ENCODE data around the gene MAX.
A peak's percentile ranks its signal among the peaks of the same experiment; 100 is the strongest.
"Not testable (repeated sequence)": the region's sequence is repeated elsewhere in the genome, so short reads cannot be mapped to it uniquely, and the experiment has no call there.

Gene MAX

DNA sequence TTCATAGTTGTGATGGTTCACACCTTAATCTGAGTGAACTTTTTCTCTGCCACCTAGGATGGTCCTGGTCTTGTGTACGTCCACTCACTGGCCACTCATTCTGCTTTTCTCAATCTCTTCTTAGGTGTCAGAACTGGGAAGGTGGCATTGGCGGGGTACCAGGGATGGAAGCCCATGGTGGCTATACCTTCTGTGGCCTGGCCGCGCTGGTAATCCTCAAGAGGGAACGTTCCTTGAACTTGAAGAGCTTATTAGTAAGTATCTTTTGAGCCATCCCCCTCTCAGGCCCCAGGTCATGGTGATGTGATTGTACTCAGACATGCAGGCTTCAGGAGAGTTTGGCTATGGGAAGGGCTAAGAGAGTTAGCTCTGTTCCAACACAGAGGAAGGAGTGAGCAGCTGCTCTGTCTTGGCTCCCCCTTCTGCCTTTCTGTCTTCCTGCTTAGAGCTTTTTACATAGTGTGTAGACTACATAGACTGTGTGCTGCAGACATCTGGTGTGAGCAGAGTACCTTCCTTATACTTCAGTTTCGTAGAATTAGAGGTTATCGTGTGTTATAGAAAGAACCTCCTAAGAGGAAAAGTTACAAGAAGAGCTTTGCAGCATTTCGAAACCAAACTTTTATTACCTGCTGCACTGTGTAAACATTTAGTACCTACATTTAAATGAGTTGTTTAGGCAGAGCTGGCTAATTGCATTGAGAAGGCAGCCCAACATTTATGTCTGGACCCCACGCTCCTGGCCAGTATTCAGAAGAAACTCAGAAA lies 61.5 kb downstream of the MAX start:
- TF ChIP-seq, protein P1, sequence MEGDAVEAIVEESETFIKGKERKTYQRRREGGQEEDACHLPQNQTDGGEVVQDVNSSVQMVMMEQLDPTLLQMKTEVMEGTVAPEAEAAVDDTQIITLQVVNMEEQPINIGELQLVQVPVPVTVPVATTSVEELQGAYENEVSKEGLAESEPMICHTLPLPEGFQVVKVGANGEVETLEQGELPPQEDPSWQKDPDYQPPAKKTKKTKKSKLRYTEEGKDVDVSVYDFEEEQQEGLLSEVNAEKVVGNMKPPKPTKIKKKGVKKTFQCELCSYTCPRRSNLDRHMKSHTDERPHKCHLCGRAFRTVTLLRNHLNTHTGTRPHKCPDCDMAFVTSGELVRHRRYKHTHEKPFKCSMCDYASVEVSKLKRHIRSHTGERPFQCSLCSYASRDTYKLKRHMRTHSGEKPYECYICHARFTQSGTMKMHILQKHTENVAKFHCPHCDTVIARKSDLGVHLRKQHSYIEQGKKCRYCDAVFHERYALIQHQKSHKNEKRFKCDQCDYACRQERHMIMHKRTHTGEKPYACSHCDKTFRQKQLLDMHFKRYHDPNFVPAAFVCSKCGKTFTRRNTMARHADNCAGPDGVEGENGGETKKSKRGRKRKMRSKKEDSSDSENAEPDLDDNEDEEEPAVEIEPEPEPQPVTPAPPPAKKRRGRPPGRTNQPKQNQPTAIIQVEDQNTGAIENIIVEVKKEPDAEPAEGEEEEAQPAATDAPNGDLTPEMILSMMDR (IDR thresholded peaks at IDR 0.05; ENCODE audit: low read length, missing control alignments): no peak
- no peak for DNase-seq (ENCODE audit: low read depth)
- H3K4me3 ChIP-seq (replicated peaks; ENCODE audit: low read depth, low read length): no peak overlapping the region

- no peak overlapping the region for H3K4me3 ChIP-seq (replicated peaks; ENCODE audit: low read depth, low read length)
- no peak for DNase-seq (ENCODE audit: low read depth)
- TF ChIP-seq, protein P1 (IDR thresholded peaks at IDR 0.05; ENCODE audit: low read length, missing control alignments): no peak
Measured at GRCh38 chr14:65038966-65039365, 63.4 kb downstream of the MAX start.

DNA sequence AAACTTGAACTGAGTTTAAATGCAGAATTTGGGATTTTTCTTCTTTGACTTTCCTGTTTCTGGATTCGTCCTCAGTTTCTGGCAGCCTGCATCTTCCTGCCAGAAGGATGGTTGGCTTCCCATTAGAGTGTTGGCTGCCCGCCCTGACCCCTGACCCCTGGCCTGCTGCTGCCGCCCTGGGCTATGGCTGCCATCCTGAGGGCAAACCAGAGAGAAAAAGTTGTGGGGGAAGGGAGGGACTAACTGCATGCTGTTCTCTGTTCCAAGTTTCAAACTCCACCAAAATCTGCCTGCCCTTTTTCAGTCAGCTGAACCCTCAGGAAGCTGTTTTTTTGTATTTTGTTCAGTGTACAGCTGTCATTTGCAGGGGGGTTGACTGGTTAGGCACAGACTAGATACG lies 67.3 kb downstream of the MAX start:
- DNase-seq (ENCODE audit: low read depth): peak; percentile 16
- TF ChIP-seq, protein P1 (IDR thresholded peaks at IDR 0.05; ENCODE audit: low read length, missing control alignments): no peak
- no peak overlapping the region for H3K4me3 ChIP-seq (replicated peaks; ENCODE audit: low read depth, low read length)

- H3K4me3 ChIP-seq (replicated peaks; ENCODE audit: low read depth, low read length): no peak overlapping the region
- no peak for DNase-seq (ENCODE audit: low read depth)
- TF ChIP-seq, protein P1 (IDR thresholded peaks at IDR 0.05; ENCODE audit: low read length, missing control alignments): no peak
Measured at GRCh38 chr14:65034021-65034420, 68.3 kb downstream of the MAX start.

DNA sequence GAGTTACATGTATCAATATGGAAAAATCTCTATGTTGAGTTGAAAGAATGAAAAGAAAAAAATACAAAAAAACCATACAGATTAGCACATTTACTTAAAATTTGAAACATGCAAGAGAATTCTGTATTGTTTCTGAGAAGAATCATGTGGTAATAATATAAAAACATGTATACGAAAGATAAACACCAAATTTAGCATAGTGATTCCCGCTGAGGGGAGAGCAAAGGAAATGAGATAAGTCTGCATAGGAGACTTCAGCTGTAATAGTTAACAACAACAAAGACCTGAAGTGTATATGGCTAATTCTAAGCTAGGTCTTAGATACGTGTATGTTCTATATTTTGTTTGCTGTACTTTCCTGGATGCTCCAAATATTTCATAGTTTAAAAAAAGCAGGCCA lies 69.1 kb downstream of the MAX start:
- TF ChIP-seq, protein P1 (IDR thresholded peaks at IDR 0.05; ENCODE audit: low read length, missing control alignments): no peak
- H3K4me3 ChIP-seq (replicated peaks; ENCODE audit: low read depth, low read length): no peak overlapping the region
- no peak for DNase-seq (ENCODE audit: low read depth)

- DNase-seq (ENCODE audit: low read depth): no peak
- H3K4me3 ChIP-seq (replicated peaks; ENCODE audit: low read depth, low read length): no peak overlapping the region
- TF ChIP-seq, protein P1 (IDR thresholded peaks at IDR 0.05; ENCODE audit: low read length, missing control alignments): no peak
Measured at GRCh38 chr14:65032319-65032718, 70.0 kb downstream of the MAX start.

DNA sequence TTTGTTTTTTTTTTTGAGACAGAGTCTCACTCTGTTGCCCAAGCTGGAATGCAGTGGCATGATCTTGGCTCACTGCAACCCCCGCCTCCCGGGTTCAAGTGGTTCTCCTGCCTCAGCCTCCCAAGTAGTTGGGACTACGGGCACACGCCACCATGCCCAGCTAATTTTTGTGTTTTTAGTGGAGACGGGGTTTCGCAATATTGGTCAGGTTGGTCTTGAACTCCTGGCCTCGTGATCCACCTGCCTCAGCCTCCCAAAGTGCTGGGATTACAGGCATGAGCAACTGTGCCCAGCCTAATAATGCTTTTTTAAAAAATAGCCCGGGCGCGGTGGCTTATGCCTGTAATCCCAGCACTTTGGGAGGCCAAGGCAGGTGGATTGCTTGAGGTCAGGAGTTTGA lies 71.0 kb downstream of the MAX start:
- not testable (repeated sequence) for H3K4me3 ChIP-seq (replicated peaks; ENCODE audit: low read depth, low read length); DNase-seq (ENCODE audit: low read depth)

Data from fibroblast of pulmonary artery (primary cell).